ENCODE data around the gene GLRA3. TPM values are rescaled to one million over a fixed set of nuclear protein-coding genes. Genes with fewer than 3 reads are reported as not detected.
"Not testable (repeated sequence)": the region's sequence is repeated elsewhere in the genome, so short reads cannot be mapped to it uniquely, and the experiment has no call there.

Gene GLRA3
- total RNA-seq, 1 donor from 2014 or later = not detected

- no peaks in the 10 kb centered on the region for H3K27me3 ChIP-seq
- no peaks in the 10 kb centered on the region for H3K9me3 ChIP-seq
- no peaks in the 10 kb centered on the region for H3K4me1 ChIP-seq
- H3K36me3 ChIP-seq = no peaks in the 10 kb centered on the region
- intact Hi-C loops (cut with DNase I) = no loop called here
- H3K4me3 ChIP-seq = no peak overlapping the region
- TF ChIP-seq CTCF (IDR thresholded peaks at IDR 0.05) = no peak
- DNase-seq (ENCODE audit: low spot score in 2 of 2) = no peak
- H3K27ac ChIP-seq = no peak overlapping the region
Measured at GRCh38 chr4:174699654-174700053, 129.4 kb downstream of the GLRA3 start.

GRCh38 chr4:174697896-174698295 lies 131.2 kb downstream of the GLRA3 start:
- Histone ChIP-seq H3K4me1 (no peaks in the 10 kb centered on the region), H3K9me3 (no peaks in the 10 kb centered on the region), H3K27ac (no peak overlapping the region), H3K36me3 (no peaks in the 10 kb centered on the region), H3K27me3 (no peaks in the 10 kb centered on the region), H3K4me3 (no peak overlapping the region)
- intact Hi-C loops (cut with DNase I) = no loop called here
- no peak for TF ChIP-seq CTCF (IDR thresholded peaks at IDR 0.05)
- no peak for DNase-seq (ENCODE audit: low spot score in 2 of 2)

- intact Hi-C loops (cut with DNase I) = no loop called here
- Histone ChIP-seq H3K9me3 (no peaks in the 10 kb centered on the region), H3K27me3 (no peaks in the 10 kb centered on the region), H3K4me3 (no peak overlapping the region), H3K4me1 (no peaks in the 10 kb centered on the region), H3K27ac (no peak overlapping the region), H3K36me3 (no peaks in the 10 kb centered on the region)
- TF ChIP-seq CTCF (IDR thresholded peaks at IDR 0.05) = no peak
- DNase-seq (ENCODE audit: low spot score in 2 of 2) = no peak
Measured at GRCh38 chr4:174697202-174697601, 131.8 kb downstream of the GLRA3 start.

GRCh38 chr4:174696657-174697056 lies 132.4 kb downstream of the GLRA3 start:
- TF ChIP-seq CTCF (IDR thresholded peaks at IDR 0.05) = no peak
- Histone ChIP-seq H3K27ac (no peak overlapping the region), H3K4me3 (no peak overlapping the region), H3K36me3 (no peaks in the 10 kb centered on the region), H3K27me3 (no peaks in the 10 kb centered on the region), H3K4me1 (no peaks in the 10 kb centered on the region), H3K9me3 (no peaks in the 10 kb centered on the region)
- no peak for DNase-seq (ENCODE audit: low spot score in 2 of 2)
- intact Hi-C loops (cut with DNase I) = no loop called here

GRCh38 chr4:174691876-174692275 lies 137.2 kb downstream of the GLRA3 start:
- H3K27me3 ChIP-seq; H3K36me3 ChIP-seq; H3K4me1 ChIP-seq; H3K27ac ChIP-seq; H3K9me3 ChIP-seq; DNase-seq (ENCODE audit: low spot score in 2 of 2); intact Hi-C loops (cut with DNase I); H3K4me3 ChIP-seq: not testable (repeated sequence)

- intact Hi-C loops (cut with DNase I) = no loop called here
- Histone ChIP-seq H3K4me1 (no peaks in the 10 kb centered on the region), H3K36me3 (no peaks in the 10 kb centered on the region), H3K27ac (no peak overlapping the region), H3K4me3 (no peak overlapping the region), H3K27me3 (no peaks in the 10 kb centered on the region), H3K9me3 (peaks cover 4 to 5% of the 10 kb centered on the region in 2 donors)
- no peak for DNase-seq (ENCODE audit: low spot score in 2 of 2)
- TF ChIP-seq CTCF (IDR thresholded peaks at IDR 0.05) = no peak
Measured at GRCh38 chr4:174690665-174691064, 138.4 kb downstream of the GLRA3 start.
